CD8-positive, alpha-beta memory T cell (primary cell): ENCODE results near the gene ANP32E. TPM values are rescaled to one million over a fixed set of nuclear protein-coding genes. Genes with fewer than 3 reads are reported as not detected.
A peak's percentile ranks its signal among the peaks of the same experiment; 100 is the strongest.

ENCODE experiments used
- CTCF ChIA-PET: fragments of 350-600 bp; sonication (Branson Sonifier 250); formaldehyde crosslinking; loops from one replicate; lab custom pipeline; 2021; ENCODE audit warnings: antibody characterized with exemption; lab: Charles Lee
- POLR2A ChIA-PET: fragments of 350-600 bp; sonication (Branson Sonifier 250); formaldehyde crosslinking; loops from one replicate; lab custom pipeline; 2021; ENCODE audit warnings: antibody characterized with exemption; lab: Charles Lee
- DNase-seq, 5 donors: peaks; one replicate each; pipeline versions ENCODE4 v3.0.0 to v3.0.0-alpha.2; 2020 to 2022; ENCODE audit warnings: mixed read lengths in 1 of 5
- H3K27ac ChIP-seq: one replicate; pipeline ENCODE4 v1.7.0; 2013; ENCODE audit warnings: low read depth, mild to moderate bottlenecking, low read length, moderate library complexity
- H3K27me3 ChIP-seq: 2 replicates; pipeline ENCODE4 v1.7.0; 2013; ENCODE audit warnings: low read length, mild to moderate bottlenecking; ENCODE audit not compliant: insufficient read depth, poor library complexity, severe bottlenecking
- H3K36me3 ChIP-seq: 2 replicates; pipeline ENCODE4 v1.7.0; 2013; ENCODE audit warnings: mild to moderate bottlenecking, low read length, moderate library complexity; ENCODE audit not compliant: insufficient read depth
- H3K4me1 ChIP-seq: 2 replicates; pipeline ENCODE4 v1.7.0; 2013; ENCODE audit warnings: mild to moderate bottlenecking, low read length, moderate library complexity; ENCODE audit not compliant: insufficient read depth
- H3K4me3 ChIP-seq: 2 replicates; pipeline ENCODE4 v1.7.0; 2013; ENCODE audit warnings: mild to moderate bottlenecking, low read length
- H3K9me3 ChIP-seq: 2 replicates; pipeline ENCODE4 v1.7.0; 2013; ENCODE audit warnings: mild to moderate bottlenecking, low read length
- H3K27ac Mint-ChIP-seq, 8 donors: one replicate each; pipeline ENCODE4 v1.8.0; 2020 to 2021; ENCODE audit warnings: mixed read lengths in 8 of 8, mild to moderate bottlenecking in 6 of 8, inconsistent platforms in 3 of 8, moderate library complexity in 3 of 8
- H3K27me3 Mint-ChIP-seq, 2 donors: one replicate each; pipeline ENCODE4 v1.8.0; 2020 to 2021; ENCODE audit warnings: mixed read lengths in 2 of 2, mild to moderate bottlenecking in 1 of 2, moderate library complexity in 1 of 2
- H3K36me3 Mint-ChIP-seq, 3 donors: one replicate each; pipeline ENCODE4 v1.8.0; 2020 to 2021; ENCODE audit warnings: mixed read lengths in 3 of 3, inconsistent platforms in 1 of 3, mild to moderate bottlenecking in 1 of 3
- H3K4me1 Mint-ChIP-seq, 3 donors: one replicate each; pipeline ENCODE4 v1.8.0; 2020 to 2021; ENCODE audit warnings: mixed read lengths in 3 of 3, inconsistent platforms in 1 of 3, mild to moderate bottlenecking in 1 of 3
- H3K4me3 Mint-ChIP-seq, 7 donors: one replicate each; pipeline ENCODE4 v1.8.0; 2020 to 2021; ENCODE audit warnings: mixed read lengths in 7 of 7, mild to moderate bottlenecking in 6 of 7, moderate library complexity in 4 of 7, inconsistent platforms in 2 of 7
- H3K9me3 Mint-ChIP-seq, 5 donors: one replicate each; pipeline ENCODE4 v1.8.0; 2020 to 2022; ENCODE audit warnings: mixed read lengths in 5 of 5, mild to moderate bottlenecking in 3 of 5, moderate library complexity in 2 of 5, inconsistent platforms in 1 of 5
- polyA plus RNA-seq: library from polyadenylated mRNA; unstranded; fragments of 300-500 nt; fragmentation: Illumina TruSeq; gene quantifications from one replicate; pipeline ENCODE4 v1.2.3, GENCODE V29; 2021
- total RNA-seq, 2 experiments: library from RNA; stranded (reverse); gene quantifications; one replicate each; pipeline ENCODE4 v1.2.3, GENCODE V29; 2021

Gene ANP32E
- total and polyA plus RNA-seq, 3 experiments from 2014 or later, result 57.9 to 154 (median 154) TPM

DNA sequence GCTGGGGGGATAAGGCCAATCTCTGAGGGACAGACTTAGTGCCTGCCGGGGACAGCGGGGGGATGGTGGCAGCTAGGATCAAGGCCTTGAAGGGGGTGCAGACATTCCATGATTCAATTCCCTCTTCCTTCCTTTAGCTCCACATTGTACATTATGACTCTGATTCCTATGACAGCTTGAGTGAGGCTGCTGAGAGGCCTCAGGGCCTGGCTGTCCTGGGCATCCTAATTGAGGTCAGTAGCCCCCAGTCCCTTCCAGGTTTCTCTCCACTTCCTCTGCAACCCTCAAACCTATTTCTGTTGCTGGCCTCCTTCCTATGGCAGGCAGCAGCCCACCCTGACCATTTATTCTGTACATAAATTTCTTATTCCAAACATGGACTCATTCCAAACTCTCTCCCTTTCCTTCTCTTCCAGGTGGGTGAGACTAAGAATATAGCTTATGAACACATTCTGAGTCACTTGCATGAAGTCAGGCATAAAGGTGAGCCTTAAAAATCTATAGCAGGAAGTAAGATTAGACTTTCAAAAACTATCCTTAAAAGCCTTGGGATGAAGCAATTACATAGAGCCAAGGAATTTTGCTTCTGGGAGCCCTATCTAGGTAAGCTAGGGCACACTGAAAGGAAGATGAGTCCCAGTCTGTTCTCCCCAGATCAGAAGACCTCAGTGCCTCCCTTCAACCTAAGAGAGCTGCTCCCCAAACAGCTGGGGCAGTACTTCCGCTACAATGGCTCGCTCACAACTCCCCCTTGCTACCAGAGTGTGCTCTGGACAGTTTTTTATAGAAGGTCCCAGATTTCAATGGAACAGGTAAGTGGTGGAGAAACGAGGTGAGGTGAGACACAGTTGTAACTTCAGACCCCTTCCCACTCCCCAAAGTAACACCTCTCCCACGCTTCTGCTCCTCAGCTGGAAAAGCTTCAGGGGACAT lies 26.7 kb upstream of the ANP32E start:
- ChIA-PET POLR2A (no interaction called here), CTCF (interaction anchor here (1.4 to 2.3 kb wide), 3 partner anchors 10 to 19 kb away, joined by 3 to 9 read pairs (median 5); no protein-coding TSS in a partner anchor)
- Histone ChIP-seq H3K27me3 (no peaks in the 10 kb centered on the region), H3K4me3 (no peak overlapping the region), H3K27ac (no peak overlapping the region), H3K9me3 (no peaks in the 10 kb centered on the region), H3K36me3 (peaks cover 18% of the 10 kb centered on the region), H3K4me1 (peaks cover 9% of the 10 kb centered on the region)
- no peak overlapping the region for H3K4me3 Mint-ChIP-seq
- DNase-seq, result no peak
- H3K36me3 Mint-ChIP-seq, result peaks cover 0 to 33% (median 6%) of the 10 kb centered on the region in 3 donors
- H3K4me1 Mint-ChIP-seq, result peaks cover 9 to 16% (median 9%) of the 10 kb centered on the region in 3 donors
- H3K9me3 Mint-ChIP-seq, result peaks cover 0 to 1% (median 0%) of the 10 kb centered on the region in 5 donors
- H3K27me3 Mint-ChIP-seq, result peaks cover 14 to 15% of the 10 kb centered on the region in 2 donors
- peak overlapping the region in 4 of 8 donors; percentile 20 to 80 (median 62) for H3K27ac Mint-ChIP-seq

GRCh38 chr1:150261367-150261766 lies 25.5 kb upstream of the ANP32E start:
- H3K4me3 ChIP-seq, result no peak overlapping the region
- peaks cover 11% of the 10 kb centered on the region for H3K36me3 ChIP-seq
- H3K27me3 ChIP-seq, result peaks cover 13% of the 10 kb centered on the region
- no peak overlapping the region for H3K27ac Mint-ChIP-seq
- peaks cover 27% of the 10 kb centered on the region in 2 donors for H3K27me3 Mint-ChIP-seq
- H3K4me1 Mint-ChIP-seq, result peaks cover under 1 to 11% (median 4%) of the 10 kb centered on the region in 3 donors
- H3K27ac ChIP-seq, result no peak overlapping the region
- ChIA-PET CTCF (interaction anchor here (1.4 to 2.3 kb wide), 2 partner anchors 12 to 20 kb away, joined by 3 to 9 read pairs; no protein-coding TSS in a partner anchor), POLR2A (interaction anchor here (0.6 kb wide), 1 partner anchor 1231 kb away, joined by 3 read pairs; no protein-coding TSS in a partner anchor)
- peaks cover 0 to 3% (median 0%) of the 10 kb centered on the region in 5 donors for H3K9me3 Mint-ChIP-seq
- H3K4me1 ChIP-seq, result peaks cover 2% of the 10 kb centered on the region
- DNase-seq, result no peak
- H3K9me3 ChIP-seq, result no peaks in the 10 kb centered on the region
- peaks cover 0 to 21% (median 5%) of the 10 kb centered on the region in 3 donors for H3K36me3 Mint-ChIP-seq
- H3K4me3 Mint-ChIP-seq, result no peak overlapping the region

- peak overlapping the region; percentile 21 for H3K27ac ChIP-seq
- CTCF ChIA-PET, result interaction anchor here (0.8 kb wide), 1 partner anchor 9 kb away, joined by 3 read pairs; the partner anchor contains the start of gene APH1A
- no peaks in the 10 kb centered on the region for H3K9me3 ChIP-seq
- H3K4me1 ChIP-seq, result peaks cover 12% of the 10 kb centered on the region
- H3K27me3 ChIP-seq, result peaks cover 16% of the 10 kb centered on the region
- Mint-ChIP-seq H3K4me1 (peaks cover 12 to 18% (median 14%) of the 10 kb centered on the region in 3 donors), H3K36me3 (peaks cover 0 to 7% (median 3%) of the 10 kb centered on the region in 3 donors), H3K4me3 (no peak overlapping the region), H3K27ac (peak overlapping the region in 2 of 8 donors; percentile 10 to 77), H3K27me3 (peaks cover 30 to 37% of the 10 kb centered on the region in 2 donors), H3K9me3 (peaks cover 0 to 3% (median 0%) of the 10 kb centered on the region in 5 donors)
- H3K36me3 ChIP-seq, result no peaks in the 10 kb centered on the region
- no peak for DNase-seq
- POLR2A ChIA-PET, result no interaction called here
- no peak overlapping the region for H3K4me3 ChIP-seq
Observed at GRCh38 chr1:150259758-150260669, 24.1 kb upstream of the ANP32E start.

- Mint-ChIP-seq H3K27me3 (peaks cover 30 to 40% of the 10 kb centered on the region in 2 donors), H3K9me3 (peaks cover 0 to 3% (median 0%) of the 10 kb centered on the region in 5 donors), H3K27ac (no peak overlapping the region), H3K4me3 (no peak overlapping the region), H3K36me3 (no peaks in the 10 kb centered on the region), H3K4me1 (peaks cover 12 to 18% (median 14%) of the 10 kb centered on the region in 3 donors)
- no peaks in the 10 kb centered on the region for H3K9me3 ChIP-seq
- peaks cover 16% of the 10 kb centered on the region for H3K27me3 ChIP-seq
- H3K36me3 ChIP-seq, result no peaks in the 10 kb centered on the region
- DNase-seq, result no peak
- peaks cover 12% of the 10 kb centered on the region for H3K4me1 ChIP-seq
- POLR2A ChIA-PET, result no interaction called here
- no peak overlapping the region for H3K4me3 ChIP-seq
- CTCF ChIA-PET, result no interaction called here
- H3K27ac ChIP-seq, result no peak overlapping the region
Observed at GRCh38 chr1:150259217-150259616, 23.3 kb upstream of the ANP32E start.

GRCh38 chr1:150257624-150258585 lies 22.0 kb upstream of the ANP32E start, which contains the start of gene CA14:
CA14 (plus strand) TSS chr1:150257774; CDS start chr1:150258129, 355 bp downstream.
- H3K27me3 ChIP-seq, result peaks cover 16% of the 10 kb centered on the region
- H3K9me3 Mint-ChIP-seq, result peaks cover 0 to 3% (median 0%) of the 10 kb centered on the region in 5 donors
- H3K9me3 ChIP-seq, result no peaks in the 10 kb centered on the region
- H3K4me3 ChIP-seq, result no peak within 1 kb of the TSS
- peaks cover 12% of the 10 kb centered on the region for H3K4me1 ChIP-seq
- DNase-seq, result no peak
- ChIA-PET POLR2A (interaction anchor here (0.8 kb wide), 1 partner anchor 11 kb away, joined by 5 read pairs; no protein-coding TSS in a partner anchor), CTCF (interaction anchor here (1.6 to 3.7 kb wide), 3 partner anchors 13 to 60 kb away, joined by 3 to 32 read pairs (median 11); partner anchors contain the start of genes APH1A and C1orf54)
- H3K27me3 Mint-ChIP-seq, result peaks cover 36 to 45% of the 10 kb centered on the region in 2 donors
- H3K27ac Mint-ChIP-seq, result peak within 1 kb of the TSS in 2 of 8 donors; percentile 14 to 47
- no peaks in the 10 kb centered on the region for H3K36me3 ChIP-seq
- H3K4me1 Mint-ChIP-seq, result peaks cover 12 to 18% (median 14%) of the 10 kb centered on the region in 3 donors
- no peaks in the 10 kb centered on the region for H3K36me3 Mint-ChIP-seq
- H3K27ac ChIP-seq, result no peak within 1 kb of the TSS
- peak within 1 kb of the TSS in 2 of 7 donors; percentile 16 to 21 for H3K4me3 Mint-ChIP-seq

DNA sequence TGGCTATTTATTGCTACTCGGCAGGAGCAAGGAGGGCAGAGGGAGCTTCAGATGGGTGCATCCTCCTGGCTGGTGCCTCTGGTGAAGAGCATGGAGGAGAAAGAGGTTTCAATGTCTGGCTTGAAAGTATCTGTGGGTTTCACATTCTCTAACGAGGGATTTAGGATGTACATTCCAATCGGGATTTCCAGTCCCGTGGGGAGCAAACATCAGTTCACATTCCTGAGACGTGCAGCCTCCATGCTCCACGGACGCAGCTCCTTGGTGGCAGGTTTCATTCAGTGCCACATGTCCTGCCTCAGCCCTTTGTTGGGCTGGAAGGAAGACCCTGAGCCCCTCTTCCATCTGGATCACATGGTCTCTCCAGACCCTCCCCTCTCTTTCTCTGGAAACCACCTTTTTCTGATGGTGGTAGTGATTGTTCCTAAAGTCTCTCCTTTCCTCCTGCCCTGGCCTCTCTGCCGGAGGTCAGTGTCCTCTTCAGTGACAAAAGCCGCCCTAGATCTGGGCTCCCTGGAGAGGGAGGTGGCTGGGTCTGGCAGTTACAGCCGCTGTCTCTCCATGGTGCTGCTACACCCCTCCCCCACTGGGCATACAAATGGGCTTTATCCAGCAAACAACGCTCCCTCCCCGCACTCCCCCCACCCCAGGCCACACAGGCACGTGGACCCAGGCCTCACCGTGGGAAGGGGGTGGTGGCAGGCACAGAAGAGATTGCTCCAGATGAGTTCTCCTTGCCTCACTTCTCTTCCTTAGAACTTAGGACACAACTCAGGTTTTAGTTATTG lies 20.8 kb upstream of the ANP32E start:
- POLR2A ChIA-PET, result interaction anchor here (1.0 to 1.1 kb wide), 2 partner anchors 23 to 107 kb away, joined by 3 to 4 read pairs; no protein-coding TSS in a partner anchor
- peaks cover 16% of the 10 kb centered on the region for H3K27me3 ChIP-seq
- peak overlapping the region in 1 of 8 donors; percentile 14 for H3K27ac Mint-ChIP-seq
- CTCF ChIA-PET, result interaction anchor here (0.6 to 3.7 kb wide), 22 partner anchors 9 to 791 kb away, joined by 3 to 32 read pairs (median 4); partner anchors contain the start of genes ANP32E, APH1A, C1orf54 and C1orf56
- no peak overlapping the region for H3K27ac ChIP-seq
- H3K36me3 Mint-ChIP-seq, result no peaks in the 10 kb centered on the region
- H3K9me3 ChIP-seq, result no peaks in the 10 kb centered on the region
- H3K4me1 ChIP-seq, result peaks cover 12% of the 10 kb centered on the region
- H3K27me3 Mint-ChIP-seq, result peaks cover 37 to 45% of the 10 kb centered on the region in 2 donors
- H3K4me1 Mint-ChIP-seq, result peaks cover 12 to 18% (median 14%) of the 10 kb centered on the region in 3 donors
- H3K9me3 Mint-ChIP-seq, result peaks cover 0 to 3% (median 0%) of the 10 kb centered on the region in 5 donors
- no peak for DNase-seq
- no peak overlapping the region for H3K4me3 ChIP-seq
- H3K36me3 ChIP-seq, result no peaks in the 10 kb centered on the region
- H3K4me3 Mint-ChIP-seq, result peak overlapping the region in 1 of 7 donors; percentile 16
